GM23338 (cell line): ENCODE data around the gene ANO6. TPM values are rescaled to one million over a fixed set of nuclear protein-coding genes. Genes with fewer than 3 reads are reported as not detected.
"Not testable (repeated sequence)": the region's sequence is repeated elsewhere in the genome, so short reads cannot be mapped to it uniquely, and the experiment has no call there.

Source experiments
- ATAC-seq: fragments of 200-7000 bp; cut with Tn5 transposase; 3 replicates; pipeline ENCODE4 v1.9.1; 2020
- DNase-seq: peaks from one replicate; pipeline ENCODE4 v3.0.0-alpha.2; 2015; ENCODE audit warnings: low spot score
- H2AFZ ChIP-seq: fragments of 200-600 bp; sonication (generic); 2 replicates; pipeline ENCODE4 v1.8.0; 2016; ENCODE audit warnings: antibody characterized with exemption, mild to moderate bottlenecking, moderate library complexity
- H3F3A ChIP-seq: fragments of 200-600 bp; sonication (generic); replicated peaks from 2 replicates; pipeline ENCODE4 v1.8.0; 2017; ENCODE audit warnings: antibody characterized with exemption, mixed run types, low read depth
- H3K27ac ChIP-seq: fragments of 200-600 bp; sonication (generic); 2 replicates; pipeline ENCODE4 v1.6.1; 2016; ENCODE audit warnings: low read depth
- H3K27me3 ChIP-seq: fragments of 200-600 bp; sonication (generic); 2 replicates; pipeline ENCODE4 v1.8.0; 2016; ENCODE audit warnings: mild to moderate bottlenecking, mixed run types, moderate library complexity; ENCODE audit not compliant: insufficient read depth
- H3K36me3 ChIP-seq: fragments of 200-600 bp; sonication (generic); 2 replicates; pipeline ENCODE4 v1.8.0; 2016; ENCODE audit warnings: mild to moderate bottlenecking; ENCODE audit not compliant: insufficient read depth
- H3K4me1 ChIP-seq: fragments of 200-600 bp; sonication (generic); 2 replicates; pipeline ENCODE4 v1.8.0; 2016; ENCODE audit warnings: mild to moderate bottlenecking, moderate library complexity; ENCODE audit not compliant: insufficient read depth
- H3K4me2 ChIP-seq: fragments of 200-600 bp; sonication (generic); 2 replicates; pipeline ENCODE4 v1.7.1; 2017; ENCODE audit warnings: mixed run types
- H3K4me3 ChIP-seq: fragments of 200-600 bp; sonication (generic); 2 replicates; pipeline ENCODE4 v1.6.1; 2016; ENCODE audit warnings: mixed run types
- H3K79me2 ChIP-seq: fragments of 200-600 bp; sonication (generic); replicated peaks from 2 replicates; pipeline ENCODE4 v1.8.0; 2017; ENCODE audit warnings: mild to moderate bottlenecking; ENCODE audit not compliant: insufficient read depth
- H3K9me2 ChIP-seq: fragments of 200-600 bp; sonication (generic); 2 replicates; pipeline ENCODE4 v1.8.0; 2017; ENCODE audit not compliant: insufficient read depth
- H4K20me1 ChIP-seq: fragments of 200-600 bp; sonication (generic); replicated peaks from 2 replicates; pipeline ENCODE4 v1.8.0; 2017; ENCODE audit warnings: mild to moderate bottlenecking; ENCODE audit not compliant: insufficient read depth
- H3K27ac Mint-ChIP-seq: 2 replicates; pipeline ENCODE4 v1.8.0; 2020; ENCODE audit warnings: inconsistent platforms, mild to moderate bottlenecking, moderate library complexity, mixed read lengths
- H3K27me3 Mint-ChIP-seq: 3 replicates; pipeline ENCODE4 v1.8.0; 2022; ENCODE audit warnings: low read depth, mild to moderate bottlenecking, moderate library complexity, mixed read lengths, inconsistent platforms; ENCODE audit not compliant: insufficient read depth, poor library complexity
- H3K36me3 Mint-ChIP-seq: 3 replicates; pipeline ENCODE4 v1.8.0; 2021; ENCODE audit warnings: low read depth, mild to moderate bottlenecking, inconsistent platforms, moderate library complexity, mixed read lengths
- H3K4me1 Mint-ChIP-seq: 3 replicates; pipeline ENCODE4 v1.8.0; 2020; ENCODE audit warnings: mild to moderate bottlenecking, inconsistent platforms, mixed read lengths
- H3K4me3 Mint-ChIP-seq: 3 replicates; pipeline ENCODE4 v1.8.0; 2021; ENCODE audit warnings: moderate library complexity, mild to moderate bottlenecking, inconsistent platforms, mixed read lengths
- H3K9me3 Mint-ChIP-seq: 3 replicates; pipeline ENCODE4 v1.8.0; 2020; ENCODE audit warnings: moderate library complexity, mild to moderate bottlenecking, inconsistent platforms, mixed read lengths
- ETS1 ChIP-seq: IDR thresholded peaks from 2 replicates; pipeline ENCODE4 v1.6.1; 2016; ENCODE audit warnings: antibody characterized with exemption
- EZH2phosphoT487 ChIP-seq: fragments of 200-600 bp; sonication (generic); IDR thresholded peaks from one replicate; pipeline ENCODE4 v1.8.1; 2018; ENCODE audit warnings: antibody characterized with exemption; ENCODE audit not compliant: unreplicated experiment
- NANOG ChIP-seq: IDR thresholded peaks from 2 replicates; pipeline ENCODE4 v1.6.1; 2016; ENCODE audit warnings: antibody characterized with exemption, borderline replicate concordance
- ZNF462 ChIP-seq: fragments of 250-450 bp; sonication (Bioruptor Pico); IDR thresholded peaks from 2 replicates; pipeline ENCODE4 v1.5.0; 2020; ENCODE audit warnings: mild to moderate bottlenecking, moderate library complexity
- polyA plus RNA-seq: library from polyadenylated mRNA; unstranded; fragments of >200 nt; fragmentation: Nextera tagmentation; extraction: Ambion mirVana; gene quantifications from 2 replicates; pipeline ENCODE4 v1.2.1, GENCODE V29; 2016
- total RNA-seq: library from RNA; depleted of rRNA; stranded (reverse); fragments of >200 nt; shearing (Covaris generic); gene quantifications from 2 replicates; pipeline ENCODE4 v1.2.3, GENCODE V29; 2014

The ANO6 gene
- total and polyA plus RNA-seq, 2 experiments from 2014 or later: 21.1 to 48.9 TPM

GRCh38 chr12:45315462-45315861 lies 99.6 kb downstream of the ANO6 start (continued):
- TF ChIP-seq ZNF462 (CRISPR knock-in tag) (no peak), NANOG (no peak), EZH2phosphoT487 (no peak), ETS1 (no peak)

- H3K27ac Mint-ChIP-seq, H3K27me3 Mint-ChIP-seq, H3K4me1 Mint-ChIP-seq, DNase-seq, H3K4me3 ChIP-seq, H3K27ac ChIP-seq, H2AFZ ChIP-seq, H3K27me3 ChIP-seq, H3K36me3 ChIP-seq, H3K4me3 Mint-ChIP-seq, H3K4me1 ChIP-seq, ATAC-seq, H3K9me2 ChIP-seq, H3K4me2 ChIP-seq, H3F3A ChIP-seq: not testable (repeated sequence)
- Mint-ChIP-seq H3K9me3 (peaks cover 11% of the 10 kb centered on the region; the same call in 2 of the 3 replicates), H3K36me3 (peaks cover 32% of the 10 kb centered on the region)
- Histone ChIP-seq H4K20me1 (peaks cover 10% of the 10 kb centered on the region; the same call in 1 of the 2 replicates), H3K79me2 (peaks cover 21% of the 10 kb centered on the region)
Measured at GRCh38 chr12:45317261-45317660, 101.4 kb downstream of the ANO6 start.
